H1 (cell line): ENCODE results near the gene RFNG. TPM values are rescaled to one million over a fixed set of nuclear protein-coding genes. Genes with fewer than 3 reads are reported as not detected.

Experiments
- CTCF ChIA-PET: fragments of 300-600 bp; sonication (Branson Sonifier 250); formaldehyde crosslinking; loops from one replicate; lab custom pipeline; 2021; ENCODE audit not compliant: partially characterized antibody; lab: Charles Lee
- POLR2A ChIA-PET: fragments of 300-600 bp; sonication (Branson Sonifier 250); formaldehyde crosslinking; loops from one replicate; lab custom pipeline; 2021; ENCODE audit warnings: inconsistent platforms; ENCODE audit not compliant: partially characterized antibody; lab: Charles Lee
- DNase-seq, 2 experiments: peaks; one replicate each; pipeline versions ENCODE4 v3.0.0 to v3.0.0-alpha.2; 2010 to 2022; ENCODE audit warnings: low spot score in 2 of 2, low read depth in 1 of 2, mixed read lengths in 1 of 2
- FAIRE-seq: peaks from 2 replicates; lab custom pipeline; 2011; peaks lifted over from hg19 to GRCh38; lab: Jason Lieb, UNC
- H2AFZ ChIP-seq: 2 replicates; pipeline ENCODE4 v1.8.1; 2012; ENCODE audit warnings: low read length, inconsistent platforms
- H2AK5ac ChIP-seq: 2 replicates; pipeline ENCODE4 v1.6.1; 2013; ENCODE audit warnings: low read depth, low read length
- H2BK120ac ChIP-seq: replicated peaks from 2 replicates; pipeline ENCODE3; 2013; ENCODE audit warnings: low read depth, low read length, inconsistent platforms
- H2BK12ac ChIP-seq: 2 replicates; pipeline ENCODE4 v1.6.1; 2013; ENCODE audit warnings: low read depth, low read length
- H2BK15ac ChIP-seq: 2 replicates; pipeline ENCODE4 v1.6.1; 2013; ENCODE audit warnings: low read length
- H2BK20ac ChIP-seq: 2 replicates; pipeline ENCODE4 v1.6.1; 2013; ENCODE audit warnings: low read length
- H2BK5ac ChIP-seq: 2 replicates; pipeline ENCODE4 v1.6.1; 2013; ENCODE audit warnings: low read depth, low read length
- H3K14ac ChIP-seq: 2 replicates; pipeline ENCODE4 v1.6.1; 2013; ENCODE audit warnings: inconsistent platforms; ENCODE audit not compliant: insufficient read length
- H3K18ac ChIP-seq: 2 replicates; pipeline ENCODE4 v1.6.1; 2013; ENCODE audit warnings: low read length; ENCODE audit errors: extremely low read depth
- H3K23ac ChIP-seq: 2 replicates; pipeline ENCODE4 v1.6.1; 2013; ENCODE audit warnings: inconsistent platforms; ENCODE audit not compliant: insufficient read length
- H3K23me2 ChIP-seq: 2 replicates; pipeline ENCODE4 v1.6.1; 2013; ENCODE audit warnings: low read depth, low read length
- H3K27ac ChIP-seq: 2 replicates; pipeline ENCODE4 v1.6.1; 2011; ENCODE audit warnings: low read depth, low read length, inconsistent platforms
- H3K27me3 ChIP-seq, 4 experiments: replicated peaks in 1 of 4; 1 replicate in 1 of 4; 2 replicates in 3 of 4; pipeline versions ENCODE4 v1.6.1 to v1.8.1; 2011 to 2013; ENCODE audit warnings: low read length in 3 of 4, mild to moderate bottlenecking in 3 of 4, inconsistent platforms in 2 of 4, mixed read lengths in 2 of 4, moderate library complexity in 1 of 4; ENCODE audit not compliant: control insufficient read depth in 3 of 4, insufficient read depth in 3 of 4; ENCODE audit errors: extremely low read depth in 1 of 4
- H3K36me3 ChIP-seq, 4 experiments: 2 replicates each; pipeline versions ENCODE4 v1.6.1 to v1.8.1; 2011 to 2013; ENCODE audit warnings: mild to moderate bottlenecking in 4 of 4, low read length in 3 of 4, moderate library complexity in 2 of 4, control low read depth in 1 of 4, inconsistent platforms in 1 of 4; ENCODE audit not compliant: insufficient read depth in 4 of 4, control insufficient read depth in 2 of 4
- H3K4ac ChIP-seq: replicated peaks from 2 replicates; pipeline ENCODE3; 2013; ENCODE audit warnings: low read length, low read depth, mixed read lengths, inconsistent platforms; ENCODE audit not compliant: insufficient read length
- H3K4me1 ChIP-seq, 4 experiments: replicated peaks in 1 of 4; 1 replicate in 1 of 4; 2 replicates in 3 of 4; pipeline versions ENCODE4 v1.6.1 to v1.8.1; 2011 to 2013; ENCODE audit warnings: low read length in 3 of 4, inconsistent platforms in 2 of 4, mixed read lengths in 1 of 4; ENCODE audit not compliant: insufficient read depth in 4 of 4, control insufficient read depth in 3 of 4
- H3K4me2 ChIP-seq, 2 experiments: 2 replicates each; pipeline versions ENCODE4 v1.6.1 to v1.8.1; 2011 to 2013; ENCODE audit warnings: low read depth in 2 of 2, low read length in 2 of 2, control low read depth in 1 of 2, inconsistent platforms in 1 of 2, mild to moderate bottlenecking in 1 of 2; ENCODE audit not compliant: insufficient read depth in 1 of 2
- H3K4me3 ChIP-seq, 4 experiments: fragments of 200-600, 300-600 bp in 1 of 4; sonication (generic), shearing (Covaris generic), sonication (Bioruptor Twin) in 1 of 4; 2 replicates each; pipeline versions ENCODE4 v1.5.1 to v1.8.1; 2011 to 2016; ENCODE audit warnings: low read length in 4 of 4, low read depth in 3 of 4, control low read depth in 2 of 4, inconsistent platforms in 2 of 4, mild to moderate bottlenecking in 2 of 4, mixed read lengths in 1 of 4, moderate library complexity in 1 of 4; ENCODE audit not compliant: insufficient read depth in 2 of 4; ENCODE audit errors: extremely low read depth in 1 of 4
- H3K56ac ChIP-seq: replicated peaks from 2 replicates; pipeline ENCODE3; 2013; ENCODE audit warnings: low read depth, mild to moderate bottlenecking, mixed read lengths, low read length, inconsistent platforms; ENCODE audit not compliant: insufficient read length
- H3K79me1 ChIP-seq: 2 replicates; pipeline ENCODE4 v1.6.1; 2013; ENCODE audit warnings: low read depth, low read length, control low read depth
- H3K79me2 ChIP-seq, 2 experiments: 2 replicates each; pipeline versions ENCODE4 v1.6.1 to v1.8.1; 2012 to 2013; ENCODE audit warnings: low read length in 2 of 2, mild to moderate bottlenecking in 2 of 2, inconsistent platforms in 1 of 2; ENCODE audit not compliant: insufficient read depth in 2 of 2, control insufficient read depth in 1 of 2
- H3K9ac ChIP-seq, 4 experiments: replicated peaks in 1 of 4; 1 replicate in 1 of 4; 2 replicates in 3 of 4; pipeline versions ENCODE4 v1.6.1 to v1.8.1; 2011 to 2013; ENCODE audit warnings: low read depth in 3 of 4, low read length in 3 of 4, control low read depth in 2 of 4, mild to moderate bottlenecking in 2 of 4, moderate library complexity in 2 of 4, inconsistent platforms in 1 of 4; ENCODE audit errors: extremely low read depth in 1 of 4
- H3K9me3 ChIP-seq, 2 experiments: 2 replicates each; pipeline versions ENCODE4 v1.6.1 to v1.8.1; 2012 to 2013; ENCODE audit warnings: mild to moderate bottlenecking in 2 of 2, moderate library complexity in 2 of 2, control low read depth in 1 of 2, inconsistent platforms in 1 of 2, low read depth in 1 of 2, low read length in 1 of 2, mixed read lengths in 1 of 2; ENCODE audit not compliant: insufficient read depth in 2 of 2
- H4K20me1 ChIP-seq, 2 experiments: replicated peaks in 1 of 2; 2 replicates each; pipeline versions ENCODE3 to v1.8.1; 2011 to 2013; ENCODE audit warnings: inconsistent platforms in 2 of 2, low read length in 2 of 2, mild to moderate bottlenecking in 1 of 2; ENCODE audit not compliant: insufficient read depth in 2 of 2, control insufficient read depth in 1 of 2
- H4K5ac ChIP-seq: 2 replicates; pipeline ENCODE4 v1.6.1; 2013; ENCODE audit warnings: low read length, low read depth, mixed read lengths, inconsistent platforms; ENCODE audit not compliant: insufficient read length
- H4K8ac ChIP-seq: 2 replicates; pipeline ENCODE4 v1.8.0; 2013; ENCODE audit warnings: mild to moderate bottlenecking, moderate library complexity, low read length, inconsistent platforms; ENCODE audit not compliant: insufficient read depth; ENCODE audit errors: extremely low read depth
- H4K91ac ChIP-seq: replicated peaks from 2 replicates; pipeline ENCODE3; 2013; ENCODE audit warnings: low read length, mixed read lengths, inconsistent platforms; ENCODE audit not compliant: insufficient read length
- ATF3 ChIP-seq: IDR thresholded peaks from 2 replicates; pipeline ENCODE4 v1.6.1; 2011; ENCODE audit warnings: low read depth, mild to moderate bottlenecking, low read length; ENCODE audit not compliant: insufficient read depth
- CHD1 ChIP-seq: IDR thresholded peaks from 2 replicates; pipeline ENCODE4 v1.6.1; 2012; ENCODE audit warnings: low read depth, low read length, improper control_type of control experiment
- HDAC2 ChIP-seq, 2 experiments: fragments of 300-600 bp in 1 of 2; sonication (generic) in 1 of 2; IDR thresholded peaks; 2 replicates each; pipeline ENCODE4 v1.6.1; 2011 to 2012; ENCODE audit warnings: low read depth in 2 of 2, low read length in 2 of 2, mild to moderate bottlenecking in 2 of 2, moderate library complexity in 2 of 2, borderline replicate concordance in 1 of 2, inconsistent platforms in 1 of 2
- KDM1A ChIP-seq: fragments of 200-600, 300-600 bp; sonication (generic); IDR thresholded peaks from 2 replicates; pipeline ENCODE4 v1.7.1; 2016; ENCODE audit warnings: mild to moderate bottlenecking, low read length, borderline replicate concordance
- KDM4A ChIP-seq: IDR thresholded peaks from one replicate; pipeline ENCODE4 v1.7.1; 2012; ENCODE audit warnings: low read depth, mild to moderate bottlenecking, moderate library complexity, low read length, inconsistent platforms; ENCODE audit not compliant: severe bottlenecking
- NANOG ChIP-seq: IDR thresholded peaks from 2 replicates; pipeline ENCODE4 v1.6.1; 2011; ENCODE audit warnings: low read length, low read depth, mild to moderate bottlenecking, inconsistent platforms; ENCODE audit not compliant: insufficient read depth, poor library complexity, severe bottlenecking
- POU5F1 ChIP-seq: IDR thresholded peaks from 2 replicates; pipeline ENCODE4 v1.6.1; 2011; ENCODE audit warnings: low read depth, mild to moderate bottlenecking, low read length, moderate library complexity
- RAD21 ChIP-seq, 2 experiments: IDR thresholded peaks in 1 of 2; conservative IDR thresholded peaks in 1 of 2; 2 replicates each; pipeline ENCODE4 v1.6.1; 2011; ENCODE audit warnings: low read depth in 2 of 2, low read length in 2 of 2, improper control_type of control experiment in 1 of 2, inconsistent platforms in 1 of 2, mild to moderate bottlenecking in 1 of 2, moderate library complexity in 1 of 2
- RFX5 ChIP-seq: IDR thresholded peaks from 2 replicates; pipeline ENCODE4 v1.6.1; 2011; ENCODE audit warnings: low read depth, low read length, improper control_type of control experiment, borderline replicate concordance
- SAP30 ChIP-seq: fragments of 300-600 bp; sonication (generic); IDR thresholded peaks from 2 replicates; pipeline ENCODE4 v1.7.1; 2012; ENCODE audit warnings: low read length, moderate library complexity, mild to moderate bottlenecking, inconsistent platforms; ENCODE audit not compliant: insufficient read depth, insufficient replicate concordance
- SIN3A ChIP-seq, 2 experiments: IDR thresholded peaks in 1 of 2; conservative IDR thresholded peaks in 1 of 2; 2 replicates each; pipeline ENCODE4 v1.6.1; 2011 to 2012; ENCODE audit warnings: low read length in 2 of 2, improper control_type of control experiment in 1 of 2, low read depth in 1 of 2, mild to moderate bottlenecking in 1 of 2
- SP4 ChIP-seq: IDR thresholded peaks from 2 replicates; pipeline ENCODE4 v1.6.1; 2012; ENCODE audit warnings: low read length, inconsistent platforms
- TAF7 ChIP-seq: optimal IDR thresholded peaks from 2 replicates; pipeline ENCODE3; 2011; ENCODE audit warnings: low read depth, mild to moderate bottlenecking, inconsistent platforms, low read length, moderate library complexity, borderline replicate concordance
- polyA plus RNA-seq, 7 experiments: library from polyadenylated mRNA; depleted of rRNA in 3 of 7; stranded (reverse) in 5 of 7; unstranded in 2 of 7; fragments of >200 nt in 5 of 7; fragments of 200-250 nt in 2 of 7; gene quantifications; 1 replicate in 5 of 7; 2 replicates in 1 of 7; 4 replicates in 1 of 7; pipeline versions ENCODE4 v1.2.1 to v1.2.3, GENCODE V29; 2011 to 2013; ENCODE audit warnings: missing spikeins in 2 of 7, mixed read lengths in 2 of 7
- total RNA-seq: library from RNA; stranded (reverse); fragmentation: NEBNext Ultra II Directional; extraction: Animal tissue kit (Norgen Biotek cat#: 25700); gene quantifications from 2 replicates; pipeline ENCODE4 v1.2.1, GENCODE V29; 2021

RFNG gene
- total and polyA plus RNA-seq, 2 of the 8 experiments (the other 6 are each of a cell fraction or from before 2014, with no cell fraction given) = 26.7 to 28.4 TPM

- Histone ChIP-seq H4K20me1 (no peaks in the 10 kb centered on the region), H3K23me2 (no peaks in the 10 kb centered on the region), H2BK5ac (no peak overlapping the region), H3K4me3 (no peak overlapping the region), H3K14ac (no peak overlapping the region), H3K9me3 (no peaks in the 10 kb centered on the region), H3K18ac (no peak overlapping the region), H3K27me3 (no peaks in the 10 kb centered on the region; a peak in 1 of 7 replicates), H2AK5ac (no peak overlapping the region), H3K9ac (no peak overlapping the region), H3K4me2 (no peak overlapping the region), H4K91ac (no peak overlapping the region), H3K36me3 (no peaks in the 10 kb centered on the region), H3K27ac (no peak overlapping the region), H3K79me2 (no peaks in the 10 kb centered on the region), H2BK20ac (no peak overlapping the region), H2BK120ac (no peak overlapping the region), H3K4ac (no peak overlapping the region), H3K23ac (no peak overlapping the region), H3K56ac (no peak overlapping the region), H2BK12ac (no peak overlapping the region), H3K79me1 (no peaks in the 10 kb centered on the region), H4K8ac (no peak overlapping the region), H2BK15ac (no peak overlapping the region), H2AFZ (no peak overlapping the region), H3K4me1 (peaks cover 0 to 4% (median 1%) of the 10 kb centered on the region in 4 experiments; a peak in 2 of 7 replicates), H4K5ac (no peak overlapping the region)
- ChIA-PET POLR2A (interaction anchor here (16.2 kb wide), 1 partner anchor 15 kb away, joined by 161 read pairs; the partner anchor contains the start of genes GPS1 and RFNG), CTCF (interaction anchor here (1.2 to 2.2 kb wide), 3 partner anchors 37 to 83 kb away, joined by 3 to 8 read pairs (median 7); no protein-coding TSS in a partner anchor)
- FAIRE-seq (no peak), DNase-seq (no peak)
- TF ChIP-seq SIN3A (conservative IDR thresholded peaks at IDR 0.05 in 1 of 2, IDR thresholded peaks at IDR 0.05 in 1 of 2; ENCODE audit: low read depth in 1 of 2, low read length in 2 of 2) (no peak), RAD21 (IDR thresholded peaks at IDR 0.05 in 1 of 2, conservative IDR thresholded peaks at IDR 0.05 in 1 of 2; ENCODE audit: low read depth in 2 of 2, low read length in 2 of 2) (no peak), KDM1A (no peak), SP4 (no peak), NANOG (no peak), KDM4A (no peak), POU5F1 (no peak), CHD1 (no peak), RFX5 (no peak), ATF3 (no peak), HDAC2 (IDR thresholded peaks at IDR 0.05; ENCODE audit: borderline replicate concordance in 1 of 2, low read depth in 2 of 2, low read length in 2 of 2) (no peak), TAF7 (no peak), SAP30 (no peak)
Measured at GRCh38 chr17:82070611-82071010, 19.0 kb upstream of the RFNG start.
